Transverse colon (tissue), 4 donors: ENCODE data around the gene HDGF.

Source experiments
- CTCF ChIP-seq, 5 experiments: fragments of 200-600 bp in 3 of 5; fragments of 450-650 bp in 2 of 5; sonication (generic) in 3 of 5; IDR thresholded peaks; 1 replicate in 2 of 5; 2 replicates in 3 of 5; pipeline ENCODE4 v1.5.1; 2016 to 2017; ENCODE audit warnings: antibody characterized with exemption in 5 of 5, inconsistent platforms in 3 of 5, mild to moderate bottlenecking in 2 of 5, moderate library complexity in 1 of 5
- POLR2A ChIP-seq: fragments of 450-650 bp; IDR thresholded peaks from one replicate; pipeline ENCODE4 v1.6.1; 2016; ENCODE audit warnings: antibody characterized with exemption, mild to moderate bottlenecking, moderate library complexity
- POLR2AphosphoS5 ChIP-seq, 3 donors: sonication (generic); formaldehyde crosslinking; IDR thresholded peaks; one replicate each; pipeline ENCODE4 v1.6.1; 2016; ENCODE audit warnings: antibody characterized with exemption in 3 of 3

DNA sequence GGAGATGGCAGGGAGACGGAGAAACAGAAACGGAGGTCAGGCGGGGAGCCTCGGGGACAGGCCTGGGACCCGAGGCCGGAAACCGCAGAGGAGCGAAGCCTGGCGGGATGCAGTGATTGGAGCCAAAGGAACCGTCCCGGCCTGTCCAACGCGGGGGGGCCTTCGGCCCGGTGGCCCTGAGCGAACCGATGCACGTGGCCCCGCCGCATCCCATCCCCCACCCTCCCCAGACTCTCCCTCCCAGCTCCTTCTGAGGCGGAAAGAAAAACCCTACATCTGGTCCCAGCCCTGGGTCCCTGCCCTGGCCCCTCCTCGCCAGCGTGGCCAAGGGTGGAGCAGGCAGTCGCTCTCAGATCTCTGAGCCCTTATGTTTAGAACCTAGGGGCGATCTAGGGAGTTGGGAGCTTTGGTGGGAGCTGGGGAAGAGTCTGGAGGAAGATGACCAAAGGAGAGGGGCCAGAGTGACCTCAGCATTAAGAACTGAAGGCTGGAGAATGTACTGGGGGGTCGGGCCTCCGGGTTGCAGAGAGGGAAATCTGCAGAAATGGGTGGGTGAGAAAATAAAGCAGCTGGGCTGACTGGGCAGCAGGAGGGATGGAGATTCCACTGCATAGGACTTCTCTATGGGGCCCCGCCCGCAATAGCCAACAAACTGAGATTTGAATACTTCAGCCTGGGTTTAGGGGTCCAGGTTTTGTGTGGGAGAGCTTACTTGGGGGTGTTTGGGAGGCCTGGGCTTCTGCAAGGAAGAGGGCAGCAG, 44.6 kb downstream of the HDGF start:
- no peak for TF ChIP-seq POLR2AphosphoS5 (IDR thresholded peaks at IDR 0.05)
- TF ChIP-seq CTCF (IDR thresholded peaks at IDR 0.05) = no peak
- no peak for TF ChIP-seq POLR2A
